GM18505 (cell line): ENCODE measurements around the gene ZBTB32.

Experiments
- ATAC-seq: cut with Tn5 transposase; IDR thresholded peaks from one replicate; pipeline ENCODE4 v1.9.1; 2021; ENCODE audit not compliant: unreplicated experiment
- POLR2A ChIP-seq: IDR thresholded peaks from 4 replicates; pipeline ENCODE4 v1.6.1; 2011; ENCODE audit warnings: borderline replicate concordance; ENCODE audit not compliant: insufficient read depth, insufficient read length; ENCODE audit errors: extremely low read depth

ZBTB32 gene

GRCh38 chr19:35710784-35711723 lies 6.7 kb downstream of the ZBTB32 start:
- peak; percentile 46 for ATAC-seq
- peak; percentile 50 for TF ChIP-seq POLR2A

GRCh38 chr19:35712567-35713505 lies 8.5 kb downstream of the ZBTB32 start:
- TF ChIP-seq POLR2A, result peak; percentile 85
- ATAC-seq, result no peak

GRCh38 chr19:35713506-35713850 lies 9.1 kb downstream of the ZBTB32 start:
- ATAC-seq, result no peak
- TF ChIP-seq POLR2A, result no peak

- no peak for TF ChIP-seq POLR2A
- no peak for ATAC-seq
Observed at GRCh38 chr19:35713904-35714495, 9.6 kb downstream of the ZBTB32 start.

- no peak for ATAC-seq
- no peak for TF ChIP-seq POLR2A
Observed at GRCh38 chr19:35714601-35715354, 10.4 kb downstream of the ZBTB32 start.

GRCh38 chr19:35715355-35715809 lies 11.0 kb downstream of the ZBTB32 start:
- no peak for TF ChIP-seq POLR2A
- no peak for ATAC-seq

- no peak for TF ChIP-seq POLR2A
- no peak for ATAC-seq
Observed at GRCh38 chr19:35715981-35716800, 11.8 kb downstream of the ZBTB32 start.

- no peak for TF ChIP-seq POLR2A
- ATAC-seq, result peak; percentile 53
Observed at GRCh38 chr19:35716801-35717664, 12.7 kb downstream of the ZBTB32 start.

- peak; percentile 38 for ATAC-seq
- TF ChIP-seq POLR2A, result peak; percentile 55
Observed at GRCh38 chr19:35717665-35718344, 13.4 kb downstream of the ZBTB32 start, which contains the start of gene KMT2B. KMT2B (plus strand) TSS chr19:35718003; CDS start chr19:35718019, 16 bp downstream.

GRCh38 chr19:35718345-35719041 lies 14.1 kb downstream of the ZBTB32 start:
- peak; percentile 3 for ATAC-seq
- no peak for TF ChIP-seq POLR2A
